HG02885 (cell line): ENCODE measurements around the gene PDE4B.

Experiments
- ATAC-seq: cut with Tn5 transposase; IDR thresholded peaks from one replicate; pipeline ENCODE4 v1.9.1; 2021; ENCODE audit warnings: mild to moderate bottlenecking; ENCODE audit not compliant: unreplicated experiment, poor library complexity

Gene PDE4B

DNA sequence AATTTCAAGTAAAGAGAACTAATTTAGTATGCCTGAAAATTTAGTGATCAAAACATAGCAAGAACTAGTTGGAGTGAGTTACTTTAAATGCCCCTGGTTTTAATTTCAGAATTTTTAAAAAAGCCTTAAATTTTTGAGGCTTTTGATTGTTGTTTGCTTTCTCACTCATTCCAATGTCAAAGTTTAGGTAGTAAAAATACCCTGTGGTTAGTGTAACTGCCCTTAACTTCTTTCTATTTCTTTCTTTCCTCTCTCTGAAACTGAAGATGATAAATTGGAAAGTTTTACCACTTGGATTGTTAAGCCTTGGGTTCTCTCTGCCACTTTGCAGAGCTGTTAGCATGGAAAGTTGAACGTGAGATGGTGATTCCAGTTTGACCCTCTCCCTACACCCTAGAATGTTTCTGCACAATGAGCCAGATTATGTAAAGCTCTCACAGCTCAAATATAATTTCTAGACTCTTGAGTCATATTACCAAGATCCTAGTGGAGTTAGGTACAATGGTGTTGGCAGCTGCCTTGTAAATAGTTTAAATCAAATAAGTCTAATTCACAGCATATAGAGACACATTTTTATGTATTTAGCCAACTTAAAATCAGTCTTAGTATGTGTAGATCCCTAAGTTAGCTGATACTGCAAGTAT is 548.9 kb downstream of the PDE4B start:
- ATAC-seq, result no peak

DNA sequence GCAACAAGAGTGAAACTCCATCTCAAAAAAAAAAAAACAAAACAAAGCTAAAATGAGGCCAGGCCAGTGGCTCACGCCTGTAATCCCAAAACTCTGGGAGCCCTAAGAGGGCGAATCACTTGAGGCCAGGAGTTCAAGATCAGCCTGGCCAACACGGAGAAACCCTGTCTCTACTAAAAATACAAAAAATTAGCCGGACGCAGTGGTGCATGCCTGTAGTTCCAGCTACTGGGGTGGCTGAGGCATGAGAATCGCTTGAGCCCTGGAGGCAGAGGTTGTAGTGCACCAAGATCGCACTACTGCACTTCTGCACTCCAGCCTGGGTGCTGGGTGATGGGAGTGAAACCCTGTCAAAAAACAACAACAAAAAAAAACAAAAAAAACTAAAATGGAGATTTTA is 550.0 kb downstream of the PDE4B start:
- peak; percentile 76 for ATAC-seq

DNA sequence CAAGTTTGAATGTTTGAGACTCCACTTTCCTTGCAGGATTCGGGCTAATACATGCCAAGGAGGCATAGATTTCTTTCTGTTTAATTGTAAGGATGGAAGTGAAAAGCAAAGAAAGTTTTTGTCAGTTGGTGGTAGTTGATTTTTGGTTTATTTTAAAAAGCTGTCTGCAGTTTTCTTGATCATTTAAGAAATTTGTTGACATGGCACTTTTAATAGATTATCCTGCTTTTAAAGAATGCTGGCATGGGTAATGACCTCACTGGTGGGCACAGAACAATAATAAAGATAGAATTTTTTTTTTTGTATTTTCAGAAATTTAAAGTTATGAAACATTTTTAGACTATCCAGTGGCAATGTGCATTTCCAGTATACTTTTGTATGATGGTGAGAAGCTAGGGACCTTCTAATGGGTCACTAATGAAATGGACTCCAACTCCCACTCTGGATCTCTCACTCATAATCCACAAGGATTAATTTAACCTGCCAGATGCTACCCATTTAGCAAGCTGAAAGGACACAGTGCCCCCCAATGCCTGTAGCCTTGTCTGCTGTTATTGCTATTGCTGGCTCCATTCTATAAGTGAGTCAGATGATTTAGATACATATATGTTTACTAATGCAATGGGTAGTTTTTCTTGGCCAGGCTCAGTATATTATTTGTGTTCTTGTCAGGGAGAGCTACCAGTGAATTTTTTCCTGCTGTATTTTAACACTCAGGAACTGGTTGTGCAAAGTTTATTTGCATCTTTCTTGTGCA is 551.1 kb downstream of the PDE4B start:
- ATAC-seq, result no peak

DNA sequence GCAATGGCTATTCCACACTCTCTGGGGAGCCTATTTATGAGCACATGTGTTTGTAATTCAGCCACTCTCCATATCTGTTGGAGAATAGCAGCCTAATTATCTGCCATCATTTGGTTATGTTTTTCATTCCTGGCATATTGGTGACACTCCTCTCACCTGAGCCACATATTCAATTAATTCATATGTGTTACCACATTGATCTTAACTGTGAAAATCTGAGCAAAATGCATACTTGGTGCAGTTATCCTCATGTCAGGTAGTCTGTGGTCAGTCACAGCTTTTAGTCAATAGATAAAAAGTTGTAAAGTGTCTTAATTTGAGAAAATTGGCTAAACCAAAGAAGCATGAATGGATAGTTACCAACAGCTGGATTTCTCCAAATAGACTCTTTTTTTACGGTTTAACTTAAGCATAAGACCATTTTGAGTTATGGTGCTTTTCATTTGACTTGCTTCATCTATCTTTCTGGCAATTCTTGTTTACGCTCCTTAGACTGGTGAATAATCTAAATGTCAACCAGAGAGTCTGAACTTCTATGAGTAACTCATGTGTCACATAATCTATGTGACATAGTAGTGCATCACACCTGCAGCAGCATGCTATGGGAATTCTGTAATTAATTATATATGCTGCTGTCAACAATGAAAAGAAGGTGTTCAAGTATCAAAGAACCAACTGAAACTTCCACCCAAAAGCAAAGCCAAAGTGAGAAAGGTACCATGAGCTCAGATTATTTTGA is 553.5 kb downstream of the PDE4B start:
- no peak for ATAC-seq

DNA sequence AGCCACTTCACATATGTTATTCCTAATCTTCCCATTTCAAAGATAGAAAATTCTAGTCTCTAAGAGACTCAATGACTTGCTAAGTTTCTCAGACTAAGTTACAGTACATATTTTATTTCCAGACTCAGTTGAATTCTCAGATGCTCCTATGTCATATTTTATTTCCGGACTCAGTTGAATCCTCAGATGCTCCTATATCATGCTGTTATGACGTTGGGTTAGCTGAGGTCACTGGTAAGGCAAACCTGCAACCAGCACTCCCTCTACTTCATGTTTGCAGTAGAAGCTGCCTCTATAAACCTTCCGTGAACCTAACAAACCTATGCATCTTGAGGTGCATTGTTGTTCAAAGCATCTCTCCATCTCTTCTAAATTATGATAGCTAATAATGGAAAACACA is 554.2 kb downstream of the PDE4B start:
- ATAC-seq, result no peak

DNA sequence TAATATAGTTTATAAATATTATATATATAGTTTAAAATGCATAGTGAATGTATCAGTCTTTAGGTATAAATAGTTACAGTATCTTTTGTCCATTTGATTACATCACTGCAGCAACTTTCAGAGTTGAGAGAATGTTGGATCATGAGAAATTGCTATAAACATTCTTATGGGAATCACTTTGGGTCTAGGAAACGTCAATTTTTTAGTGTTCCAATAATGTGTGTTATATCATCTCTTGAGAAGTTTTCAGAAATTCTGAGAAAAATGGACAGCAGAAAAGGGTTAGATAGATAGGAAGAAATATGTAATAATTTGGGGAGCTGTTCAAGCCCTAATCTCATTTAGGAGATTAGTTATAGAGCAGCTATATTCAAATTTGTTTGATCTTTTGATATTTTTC is 556.1 kb downstream of the PDE4B start:
- ATAC-seq, result no peak

DNA sequence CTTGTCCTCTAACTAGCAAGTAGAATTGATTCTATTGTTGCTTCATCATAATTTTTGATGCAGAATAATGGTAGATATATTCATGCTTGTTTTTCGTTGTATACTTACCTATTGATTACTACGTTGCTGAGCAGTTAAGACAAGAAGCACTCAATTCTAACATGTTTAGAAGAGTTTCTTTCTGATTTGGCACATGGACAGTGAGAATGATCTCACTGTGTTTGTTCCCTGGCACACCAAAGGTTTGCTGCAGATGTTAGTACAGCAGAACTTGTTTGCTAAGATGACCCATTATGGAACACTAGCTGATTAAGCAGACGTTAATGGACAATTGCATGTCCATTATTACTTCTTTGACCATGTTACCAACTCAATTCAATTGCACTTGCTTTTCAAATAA is 556.5 kb downstream of the PDE4B start:
- ATAC-seq, result no peak

DNA sequence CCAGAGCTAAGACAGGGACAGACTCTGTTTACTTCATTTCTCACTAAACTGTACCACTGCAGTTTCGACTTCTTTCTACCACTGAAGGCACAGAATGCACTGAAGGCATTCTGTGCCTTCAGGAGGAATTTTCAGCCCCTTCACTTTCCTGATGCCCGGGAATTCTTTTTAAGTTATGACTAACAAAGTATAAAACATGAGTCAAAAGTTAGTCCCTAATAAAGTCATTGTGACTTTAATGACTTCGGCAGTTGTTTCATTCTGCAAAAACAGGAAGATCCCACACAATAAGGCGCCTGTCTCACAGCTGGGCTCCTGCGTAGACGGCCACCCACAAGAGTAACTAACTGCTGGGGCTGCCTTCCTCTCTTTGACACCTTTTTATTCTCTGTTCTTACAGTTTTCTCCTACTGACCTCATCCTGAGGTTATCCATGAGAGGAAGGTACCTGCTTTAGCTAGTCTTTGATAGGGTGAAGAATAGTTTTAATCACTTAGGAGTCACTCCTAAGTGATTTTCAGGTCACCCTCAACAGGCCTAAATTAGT is 557.4 kb downstream of the PDE4B start:
- peak; percentile 62 for ATAC-seq

DNA sequence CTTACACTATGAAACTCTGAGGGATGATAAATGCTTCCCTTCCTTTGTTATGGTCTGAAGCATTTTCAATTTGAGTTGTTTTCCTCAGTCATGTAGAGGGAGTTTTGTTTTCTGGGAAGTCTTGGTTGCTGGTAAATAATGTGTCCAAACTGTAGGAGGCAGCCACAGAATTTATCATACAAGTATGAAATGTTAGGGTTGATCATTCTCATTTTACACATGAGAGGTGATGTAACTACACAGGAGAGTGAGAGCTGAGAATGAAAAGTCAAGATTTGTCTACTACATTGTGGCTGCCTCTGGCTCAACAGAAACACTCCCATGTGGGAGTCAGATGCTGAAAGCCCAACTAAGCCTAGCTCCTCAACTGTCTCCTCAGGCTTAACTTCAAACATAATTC is 558.8 kb downstream of the PDE4B start:
- peak; percentile 51 for ATAC-seq

DNA sequence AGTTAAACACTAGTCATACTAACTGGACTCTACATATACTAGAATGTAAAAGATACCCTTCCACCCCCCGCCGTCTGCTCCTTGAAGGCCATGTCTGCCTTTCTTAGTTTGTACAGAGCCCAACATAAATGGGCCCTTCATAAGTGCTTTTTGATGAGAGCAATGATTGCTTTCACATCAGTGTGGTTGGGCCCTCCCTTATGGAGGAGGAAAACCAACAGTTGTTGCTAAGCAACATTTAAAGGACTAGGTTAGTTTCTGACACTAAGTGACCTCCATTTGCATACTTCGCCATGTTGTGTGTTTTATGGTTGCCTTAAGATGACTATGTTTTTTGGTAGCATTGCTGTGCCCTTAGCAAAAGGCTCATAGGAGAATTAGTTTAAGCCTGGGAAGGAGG is 559.2 kb downstream of the PDE4B start:
- ATAC-seq, result peak; percentile 51

DNA sequence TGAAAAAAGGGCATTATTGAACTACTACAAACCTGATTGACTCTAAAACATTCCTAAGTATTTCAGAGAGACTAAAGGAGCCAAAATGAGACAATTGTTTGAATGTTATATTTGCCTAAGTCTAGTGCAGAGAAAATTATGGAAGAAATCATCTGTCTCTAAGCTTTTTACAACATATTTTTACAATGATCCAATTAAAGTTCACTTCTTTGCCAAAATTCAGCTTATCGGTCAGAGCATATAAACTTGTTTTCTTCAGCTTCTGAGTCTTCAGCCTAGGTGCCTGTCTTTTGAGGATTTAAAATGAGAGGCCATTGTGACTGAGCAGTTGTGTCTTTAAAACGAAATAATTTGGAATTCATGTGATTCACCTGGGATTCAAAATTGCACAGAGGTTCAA is 560.1 kb downstream of the PDE4B start:
- no peak for ATAC-seq

DNA sequence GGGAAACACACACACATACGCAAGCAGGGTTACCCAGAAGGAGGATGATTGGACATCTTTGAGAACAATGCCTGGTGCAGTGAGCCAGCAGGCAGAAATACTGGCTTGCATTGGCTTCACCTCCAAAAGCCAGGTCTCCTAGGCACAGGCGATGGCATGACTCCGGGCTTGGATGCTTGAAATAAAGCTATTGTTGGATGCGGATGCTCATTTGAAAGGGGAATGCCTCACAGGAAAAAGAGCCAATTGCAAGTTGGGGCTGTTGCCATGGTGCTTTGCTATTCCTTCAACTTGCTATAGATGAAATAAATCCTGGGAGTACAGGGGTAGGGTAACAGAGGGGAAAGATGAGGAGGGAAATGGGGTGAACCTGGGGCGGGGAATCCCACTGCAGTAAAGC is 560.6 kb downstream of the PDE4B start:
- ATAC-seq, result no peak

DNA sequence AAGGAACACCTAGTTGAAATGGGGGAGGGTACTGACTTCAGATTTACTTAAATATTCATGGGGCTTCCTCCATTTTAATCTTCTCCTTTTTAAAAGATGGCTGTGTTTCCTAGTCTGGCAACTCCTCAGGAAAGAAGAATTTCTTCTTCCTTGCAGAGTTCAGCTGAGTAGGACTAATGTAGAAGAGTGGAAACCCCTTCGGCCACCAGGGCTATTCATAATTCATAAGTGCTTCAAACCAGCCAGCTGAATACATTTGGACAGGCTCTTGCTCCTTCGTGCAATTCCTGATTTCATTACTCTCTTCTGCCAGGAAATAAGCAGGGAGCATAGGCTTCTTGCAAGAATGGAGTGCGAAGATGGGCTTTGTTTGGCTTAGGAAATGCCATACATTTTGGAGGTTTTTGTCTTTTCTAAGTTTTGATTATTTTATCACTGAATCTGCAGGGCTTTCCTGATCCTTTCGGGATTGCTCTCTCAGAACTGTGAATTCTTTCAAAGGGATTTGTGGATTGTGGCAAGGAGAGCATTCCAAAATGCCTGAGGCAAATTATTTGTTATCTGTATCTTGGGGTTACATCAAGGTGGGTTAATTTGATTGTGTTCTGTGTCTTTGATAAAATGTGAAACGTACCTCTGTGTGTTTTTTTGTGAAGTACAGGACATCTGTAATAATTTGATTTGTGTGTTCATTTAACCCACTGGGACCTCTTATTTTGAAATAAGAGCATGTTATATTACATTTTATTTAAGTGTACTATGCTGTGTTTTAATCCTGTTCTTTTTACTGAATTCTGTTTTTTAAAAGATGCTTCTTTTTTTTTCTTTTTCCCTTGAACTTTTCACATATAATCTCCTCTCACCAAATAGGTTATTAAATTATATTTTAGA is 561.9 kb downstream of the PDE4B start:
- no peak for ATAC-seq

DNA sequence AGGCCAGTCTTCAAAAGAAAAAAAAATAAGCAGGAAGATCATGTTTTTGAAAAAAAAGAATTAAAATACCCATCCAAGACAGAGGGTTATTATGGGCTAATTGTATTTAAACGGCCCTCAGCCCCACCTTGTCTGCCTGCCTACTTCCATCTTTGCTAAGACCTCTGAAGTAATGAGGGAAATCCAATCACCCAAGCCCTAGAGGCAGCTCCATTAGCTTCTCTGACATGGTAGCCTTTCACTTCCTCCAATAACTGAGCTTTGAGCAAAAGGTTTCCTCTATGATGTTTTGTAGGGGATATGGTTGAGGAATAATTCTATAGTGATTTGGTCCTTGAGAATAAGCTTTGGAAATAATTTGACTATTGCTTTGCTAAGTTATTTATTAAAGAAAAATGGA is 563.1 kb downstream of the PDE4B start:
- no peak for ATAC-seq

DNA sequence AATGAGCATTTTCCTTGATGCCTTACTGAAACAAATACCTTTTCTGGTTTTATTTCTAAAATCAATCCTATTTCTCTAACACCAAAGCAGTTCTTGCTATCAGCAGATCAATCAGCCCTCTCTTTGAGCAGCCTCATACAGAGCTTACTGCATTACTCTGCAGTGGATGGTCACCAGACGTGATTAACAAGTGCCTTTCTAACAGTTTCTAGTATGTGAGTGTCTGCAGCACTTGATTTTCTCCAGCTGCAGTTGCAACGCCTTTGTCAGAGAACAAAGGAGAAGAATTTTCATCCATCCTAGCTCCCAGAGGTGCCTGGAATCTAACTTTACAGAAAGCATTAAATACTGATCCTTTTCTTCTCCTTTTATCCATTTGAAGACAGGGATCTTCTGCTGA is 563.9 kb downstream of the PDE4B start:
- ATAC-seq, result no peak

DNA sequence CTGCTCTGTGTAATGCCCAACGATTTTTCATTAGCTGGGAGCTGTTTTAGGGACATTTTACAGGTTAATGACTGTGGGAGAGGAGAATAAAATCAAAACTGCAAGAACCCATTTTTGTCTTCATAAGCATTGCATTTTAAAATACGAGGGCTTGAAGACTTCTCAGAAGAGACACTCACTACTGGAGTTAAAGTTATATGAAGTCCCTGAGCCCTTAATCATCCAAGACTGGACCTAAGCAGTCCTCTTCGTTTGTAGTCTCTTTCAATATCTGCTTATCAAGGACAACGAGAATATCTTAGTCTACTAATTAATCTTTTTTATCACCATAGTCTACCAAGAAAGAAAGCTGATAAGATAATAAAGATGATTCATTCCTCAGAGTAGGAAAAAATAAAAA is 564.3 kb downstream of the PDE4B start:
- ATAC-seq, result no peak

DNA sequence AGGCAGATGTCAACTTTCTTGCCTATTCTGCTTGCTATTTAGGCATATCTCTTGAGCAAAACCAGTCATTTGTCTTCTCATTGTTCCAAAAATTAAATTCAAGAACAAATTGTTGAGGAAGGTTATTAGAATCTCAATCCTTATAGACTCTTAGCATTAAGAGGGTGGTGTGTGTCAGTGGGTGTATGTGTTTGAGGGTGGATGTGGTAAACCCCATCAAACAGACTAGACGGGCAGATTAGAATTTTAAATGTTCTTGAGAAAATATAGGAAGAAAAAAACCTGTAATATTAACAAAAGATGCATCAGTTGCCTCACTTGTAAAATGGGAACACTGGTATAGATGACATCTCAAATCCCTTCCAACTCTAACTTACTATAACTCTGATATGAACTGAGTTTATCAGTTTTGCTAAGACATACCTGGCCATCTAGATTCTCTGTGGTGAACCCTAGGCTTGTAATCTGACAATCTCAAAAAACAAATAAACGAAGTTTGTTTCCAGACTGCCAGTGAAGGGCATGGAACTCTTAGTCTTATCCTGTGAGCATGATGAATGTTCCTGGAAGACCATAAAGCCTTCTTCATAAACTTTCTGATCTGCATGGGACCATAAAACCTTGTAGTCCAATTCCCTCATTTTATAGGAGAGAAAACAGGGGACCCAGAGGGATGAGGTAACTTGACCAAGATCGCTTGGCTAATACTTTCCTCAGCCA is 564.9 kb downstream of the PDE4B start:
- ATAC-seq, result no peak

DNA sequence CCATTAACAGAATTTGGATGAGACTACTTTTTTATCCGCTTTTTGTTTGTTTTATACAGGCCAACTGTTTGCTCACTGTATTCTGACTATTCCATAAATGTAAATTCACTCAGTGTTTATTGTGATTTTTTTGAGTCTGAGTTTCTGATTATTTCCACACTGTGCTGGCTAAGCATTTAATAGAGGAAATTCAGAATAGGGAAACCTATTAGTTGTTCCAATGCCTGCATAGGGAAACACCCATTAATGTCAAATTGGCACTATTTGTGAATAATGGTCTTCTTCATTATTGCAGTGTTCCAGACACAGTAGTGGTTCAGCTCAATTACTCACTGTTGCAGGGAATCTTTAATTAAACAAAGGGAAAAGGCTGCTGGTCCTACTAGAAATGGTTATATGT is 566.6 kb downstream of the PDE4B start:
- ATAC-seq, result no peak

DNA sequence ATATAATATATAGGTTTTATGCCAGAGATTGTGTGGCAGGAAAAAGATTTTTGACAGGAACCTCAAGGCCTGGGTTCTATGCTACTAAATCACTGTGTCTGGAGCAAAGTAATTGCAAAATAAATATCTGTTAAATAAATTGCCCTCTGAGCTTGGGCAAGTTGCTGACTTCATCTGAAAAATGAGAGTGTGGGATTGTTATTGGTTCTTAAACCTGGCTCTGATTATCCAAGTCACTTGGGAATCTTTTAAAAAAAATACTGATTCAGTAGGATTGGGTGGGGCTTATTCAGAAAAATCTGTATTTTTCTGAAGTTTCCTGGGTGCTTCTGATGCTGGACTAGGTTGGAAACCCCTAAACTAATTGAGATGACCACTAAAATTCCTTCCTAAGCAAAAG is 567.1 kb downstream of the PDE4B start:
- ATAC-seq, result no peak

DNA sequence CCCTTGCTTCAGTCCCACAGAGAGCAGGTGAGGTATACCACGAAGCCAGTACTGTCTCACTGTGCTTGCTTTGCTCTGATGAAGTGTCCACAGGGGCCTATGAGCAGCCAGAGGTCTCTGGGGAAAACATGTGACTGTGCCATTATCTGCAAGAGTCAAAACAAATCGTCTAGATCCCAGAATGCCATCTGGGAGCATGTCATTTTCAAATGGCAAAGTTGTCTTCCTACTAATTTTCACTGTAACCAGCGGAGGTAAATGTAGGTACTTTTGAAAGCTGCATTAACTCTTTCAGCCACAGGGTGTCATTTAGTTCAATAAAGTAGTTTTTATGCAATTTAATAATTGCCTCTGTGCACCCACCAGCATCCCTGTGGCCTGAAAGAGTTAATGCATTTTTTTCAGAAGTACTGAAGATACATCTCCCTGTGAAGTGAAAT is 567.6 kb downstream of the PDE4B start:
- ATAC-seq, result peak; percentile 43
